Stimulated activated naive B cell treated with anti-CD40 and anti-IgM and Interleukin-4, amounts not matched to agents 10 μg/mL and 1 μg/mL and 100 μg/mL, for 72 hours (primary cell): Measurements from ENCODE around the gene DNAJC24.

Experiments
- ATAC-seq, 2 donors: fragments of 150-1000 bp; cut with Tn5 transposase; replicated peaks; 2 replicates each; pipeline ENCODE4 v1.10.0; 2021; ENCODE audit warnings: moderate library complexity in 1 of 2
- DNase-seq: peaks from one replicate; pipeline ENCODE4 v3.0.0; 2021
- H3K27ac Mint-ChIP-seq: one replicate; pipeline ENCODE4 v1.8.0; 2022; ENCODE audit warnings: mild to moderate bottlenecking, mixed read lengths
- H3K27me3 Mint-ChIP-seq, 2 donors: one replicate each; pipeline ENCODE4 v1.8.0; 2022; ENCODE audit warnings: mixed read lengths in 2 of 2
- H3K36me3 Mint-ChIP-seq, 2 donors: one replicate each; pipeline ENCODE4 v1.8.0; 2022; ENCODE audit warnings: mixed read lengths in 2 of 2, mild to moderate bottlenecking in 1 of 2
- H3K4me1 Mint-ChIP-seq, 2 donors: one replicate each; pipeline ENCODE4 v1.8.0; 2022; ENCODE audit warnings: mixed read lengths in 2 of 2, mild to moderate bottlenecking in 1 of 2
- H3K4me3 Mint-ChIP-seq, 2 donors: one replicate each; pipeline ENCODE4 v1.8.0; 2022; ENCODE audit warnings: mild to moderate bottlenecking in 2 of 2, mixed read lengths in 2 of 2, moderate library complexity in 1 of 2
- H3K9me3 Mint-ChIP-seq, 2 donors: one replicate each; pipeline ENCODE4 v1.8.0; 2022; ENCODE audit warnings: mixed read lengths in 2 of 2, mild to moderate bottlenecking in 1 of 2

DNAJC24 gene

GRCh38 chr11:31480930-31481329 lies 111.3 kb downstream of the DNAJC24 start:
- H3K36me3 Mint-ChIP-seq: peaks cover 0 to 4% of the 10 kb centered on the region in 2 donors
- no peak overlapping the region for H3K27ac Mint-ChIP-seq
- no peak overlapping the region for H3K4me3 Mint-ChIP-seq
- H3K9me3 Mint-ChIP-seq: no peaks in the 10 kb centered on the region
- H3K4me1 Mint-ChIP-seq: peaks cover 0 to 11% of the 10 kb centered on the region in 2 donors
- ATAC-seq (no peak), DNase-seq (no peak)
- H3K27me3 Mint-ChIP-seq: no peaks in the 10 kb centered on the region
